Stimulated activated naive B cell treated with anti-CD40 and anti-IgM and Interleukin-4, amounts not matched to agents 10 μg/mL and 1 μg/mL and 100 μg/mL, for 72 hours (primary cell): ENCODE data around the gene TXLNB.

Source experiments
- ATAC-seq, 2 donors: fragments of 150-1000 bp; cut with Tn5 transposase; replicated peaks; 2 replicates each; pipeline ENCODE4 v1.10.0; 2021; ENCODE audit warnings: moderate library complexity in 1 of 2
- DNase-seq: peaks from one replicate; pipeline ENCODE4 v3.0.0; 2021
- H3K27ac Mint-ChIP-seq: one replicate; pipeline ENCODE4 v1.8.0; 2022; ENCODE audit warnings: mild to moderate bottlenecking, mixed read lengths
- H3K27me3 Mint-ChIP-seq, 2 donors: one replicate each; pipeline ENCODE4 v1.8.0; 2022; ENCODE audit warnings: mixed read lengths in 2 of 2
- H3K36me3 Mint-ChIP-seq, 2 donors: one replicate each; pipeline ENCODE4 v1.8.0; 2022; ENCODE audit warnings: mixed read lengths in 2 of 2, mild to moderate bottlenecking in 1 of 2
- H3K4me1 Mint-ChIP-seq, 2 donors: one replicate each; pipeline ENCODE4 v1.8.0; 2022; ENCODE audit warnings: mixed read lengths in 2 of 2, mild to moderate bottlenecking in 1 of 2
- H3K4me3 Mint-ChIP-seq, 2 donors: one replicate each; pipeline ENCODE4 v1.8.0; 2022; ENCODE audit warnings: mild to moderate bottlenecking in 2 of 2, mixed read lengths in 2 of 2, moderate library complexity in 1 of 2
- H3K9me3 Mint-ChIP-seq, 2 donors: one replicate each; pipeline ENCODE4 v1.8.0; 2022; ENCODE audit warnings: mixed read lengths in 2 of 2, mild to moderate bottlenecking in 1 of 2

TXLNB gene

DNA sequence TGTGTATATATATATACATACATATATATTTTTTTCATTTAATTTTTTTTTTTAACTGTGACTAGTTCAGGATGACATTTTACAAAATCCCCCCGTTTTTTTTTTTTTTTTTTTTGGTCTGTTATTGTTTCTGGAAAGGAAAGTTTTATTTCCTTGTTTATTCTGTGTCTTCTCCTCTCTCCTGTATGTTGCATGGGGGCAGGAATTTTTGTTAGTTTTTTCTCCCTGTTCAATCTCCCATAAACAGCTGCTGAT lies 32.4 kb upstream of the TXLNB start:
- Mint-ChIP-seq H3K4me1 (peaks cover 28 to 41% of the 10 kb centered on the region in 2 donors), H3K9me3 (peaks cover 4 to 5% of the 10 kb centered on the region in 2 donors), H3K36me3 (peaks cover 1 to 11% of the 10 kb centered on the region in 2 donors), H3K27me3 (no peaks in the 10 kb centered on the region), H3K4me3 (peak overlapping the region; percentile 48 to 56), H3K27ac (peak overlapping the region; percentile 42)
- DNase-seq (no peak), ATAC-seq (no peak)

DNA sequence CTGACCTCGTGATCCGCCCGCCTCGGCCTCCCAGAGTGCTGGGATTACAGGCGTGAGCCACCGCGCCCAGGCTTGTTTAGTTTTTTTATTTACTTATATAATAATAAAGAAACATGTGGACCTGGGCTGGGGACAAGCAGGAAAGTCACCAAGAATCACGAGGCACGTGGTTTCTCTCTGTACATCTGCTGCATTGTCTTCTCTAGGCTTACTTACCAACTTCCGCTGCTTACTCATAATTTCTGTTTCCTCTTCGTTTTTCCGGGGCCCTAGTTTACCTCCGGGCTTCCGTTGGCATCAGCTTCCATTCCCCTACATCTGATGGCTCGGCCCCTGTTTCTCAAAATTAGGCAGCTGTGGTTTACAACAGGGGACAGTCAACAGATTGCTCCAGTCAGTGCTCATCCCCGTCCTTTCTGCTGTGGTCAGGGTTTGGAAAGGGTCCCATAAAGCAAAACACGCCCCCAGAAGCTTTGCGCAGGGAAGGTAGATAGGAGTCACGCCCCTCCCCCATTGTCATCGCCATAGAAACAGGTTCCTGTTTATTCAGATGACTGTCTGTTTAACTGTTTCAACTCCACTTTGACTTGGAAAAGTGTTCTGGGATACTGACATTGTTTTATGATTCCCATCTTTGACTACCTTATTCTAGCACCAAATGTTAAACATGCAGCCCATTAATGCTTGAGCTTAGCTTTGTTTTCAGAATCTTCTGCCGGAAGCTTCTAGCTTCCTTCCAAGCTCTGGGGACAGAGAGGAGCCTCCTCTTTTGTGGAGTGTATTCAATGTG lies 31.9 kb upstream of the TXLNB start:
- Mint-ChIP-seq H3K27ac (peak overlapping the region; percentile 90), H3K9me3 (peaks cover 3 to 5% of the 10 kb centered on the region in 2 donors), H3K4me1 (peaks cover 27 to 38% of the 10 kb centered on the region in 2 donors), H3K36me3 (peaks cover 1 to 11% of the 10 kb centered on the region in 2 donors), H3K27me3 (no peaks in the 10 kb centered on the region), H3K4me3 (peak overlapping the region; percentile 81 to 83)
- ATAC-seq (peak; percentile 75 to 77), DNase-seq (peak; percentile 65)

GRCh38 chr6:139320081-139320480 lies 28.3 kb upstream of the TXLNB start:
- Mint-ChIP-seq H3K4me3 (no peak overlapping the region), H3K27ac (no peak overlapping the region), H3K27me3 (no peaks in the 10 kb centered on the region), H3K4me1 (peaks cover 19 to 24% of the 10 kb centered on the region in 2 donors), H3K9me3 (peaks cover 0 to 5% of the 10 kb centered on the region in 2 donors), H3K36me3 (peaks cover 0 to 8% of the 10 kb centered on the region in 2 donors)
- ATAC-seq (no peak), DNase-seq (no peak)

- no peak for DNase-seq
- H3K36me3 Mint-ChIP-seq = no peaks in the 10 kb centered on the region
- no peaks in the 10 kb centered on the region for H3K27me3 Mint-ChIP-seq
- H3K9me3 Mint-ChIP-seq = no peaks in the 10 kb centered on the region
- H3K4me1 Mint-ChIP-seq = peaks cover 5 to 11% of the 10 kb centered on the region in 2 donors
- no peak for ATAC-seq
- H3K27ac Mint-ChIP-seq = peak overlapping the region; percentile 59
- no peak overlapping the region for H3K4me3 Mint-ChIP-seq
Measured at GRCh38 chr6:139316622-139317317, 25.0 kb upstream of the TXLNB start.

- ATAC-seq (no peak), DNase-seq (no peak)
- H3K4me3 Mint-ChIP-seq = no peak overlapping the region
- H3K4me1 Mint-ChIP-seq = peaks cover 12 to 22% of the 10 kb centered on the region in 2 donors
- H3K27ac Mint-ChIP-seq = no peak overlapping the region
- H3K36me3 Mint-ChIP-seq = no peaks in the 10 kb centered on the region
- H3K27me3 Mint-ChIP-seq = no peaks in the 10 kb centered on the region
- H3K9me3 Mint-ChIP-seq = no peaks in the 10 kb centered on the region
Measured at GRCh38 chr6:139313784-139314545, 22.2 kb upstream of the TXLNB start.

DNA sequence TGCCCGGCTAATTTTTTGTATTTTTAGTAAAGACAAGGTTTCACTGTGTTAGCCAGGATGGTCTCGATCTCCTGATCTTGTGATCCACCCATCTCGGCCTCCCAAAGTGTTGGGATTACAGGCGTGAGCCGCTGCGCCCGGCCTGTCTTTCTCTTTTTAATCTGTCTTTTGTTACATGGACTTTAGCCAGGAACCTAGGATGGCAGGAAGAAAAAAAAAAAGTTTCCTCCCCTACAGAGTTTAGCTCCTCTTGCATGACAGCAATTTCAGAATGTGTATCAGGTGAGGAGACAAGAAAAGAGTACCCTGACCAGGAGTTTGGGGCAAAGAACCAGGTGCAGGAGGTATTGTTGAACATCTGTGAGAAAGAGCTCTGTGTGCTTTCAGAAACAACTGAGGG lies 21.4 kb upstream of the TXLNB start:
- ATAC-seq = no peak
- DNase-seq = no peak
- Mint-ChIP-seq H3K36me3 (no peaks in the 10 kb centered on the region), H3K27me3 (no peaks in the 10 kb centered on the region), H3K4me1 (peaks cover 18 to 29% of the 10 kb centered on the region in 2 donors), H3K27ac (peak overlapping the region; percentile 44), H3K4me3 (no peak overlapping the region), H3K9me3 (no peaks in the 10 kb centered on the region)

DNA sequence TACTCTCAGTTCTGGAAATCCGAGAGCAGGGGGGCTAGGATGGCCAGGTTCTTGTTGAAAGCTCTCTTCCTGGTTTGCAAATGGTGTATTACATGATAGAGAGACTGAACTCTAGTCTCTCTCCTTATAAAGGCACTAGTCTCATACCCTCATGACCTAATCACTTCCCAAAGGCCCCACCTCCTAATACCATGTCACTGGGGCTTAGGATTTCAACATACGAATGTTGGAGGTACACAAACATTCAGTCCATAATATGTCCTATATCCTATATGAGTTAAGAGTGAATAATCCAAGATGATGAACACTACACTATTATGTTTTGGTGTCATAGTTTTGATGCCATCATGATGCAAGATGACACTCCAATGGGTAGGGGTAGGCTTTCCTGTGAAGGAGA lies 20.0 kb upstream of the TXLNB start:
- H3K36me3 Mint-ChIP-seq = no peaks in the 10 kb centered on the region
- no peak overlapping the region for H3K4me3 Mint-ChIP-seq

GRCh38 chr6:139308936-139309603 lies 17.3 kb upstream of the TXLNB start:
- H3K27me3 Mint-ChIP-seq = no peaks in the 10 kb centered on the region
- ATAC-seq = no peak
- no peak for DNase-seq
- H3K4me1 Mint-ChIP-seq = peaks cover 26 to 41% of the 10 kb centered on the region in 2 donors
- H3K27ac Mint-ChIP-seq = peak overlapping the region; percentile 91
- H3K9me3 Mint-ChIP-seq = no peaks in the 10 kb centered on the region
- H3K36me3 Mint-ChIP-seq = no peaks in the 10 kb centered on the region
- H3K4me3 Mint-ChIP-seq = peak overlapping the region; percentile 58 to 65

More for the DNA sequence above, 20.0 kb upstream of the TXLNB start:
- Mint-ChIP-seq H3K27ac (no peak overlapping the region), H3K4me1 (peaks cover 22 to 34% of the 10 kb centered on the region in 2 donors), H3K27me3 (no peaks in the 10 kb centered on the region), H3K9me3 (no peaks in the 10 kb centered on the region)
- ATAC-seq = no peak
- no peak for DNase-seq

- Mint-ChIP-seq H3K4me1 (peaks cover 26 to 41% of the 10 kb centered on the region in 2 donors), H3K9me3 (no peaks in the 10 kb centered on the region), H3K36me3 (no peaks in the 10 kb centered on the region), H3K27ac (peak overlapping the region; percentile 91), H3K27me3 (no peaks in the 10 kb centered on the region), H3K4me3 (peak overlapping the region; percentile 58 to 65)
- peak; percentile 99 for ATAC-seq
- no peak for DNase-seq
Measured at GRCh38 chr6:139308286-139308916, 16.6 kb upstream of the TXLNB start.

GRCh38 chr6:139306291-139306981 lies 14.6 kb upstream of the TXLNB start:
- Mint-ChIP-seq H3K36me3 (no peaks in the 10 kb centered on the region), H3K4me3 (no peak overlapping the region), H3K27ac (no peak overlapping the region), H3K9me3 (no peaks in the 10 kb centered on the region), H3K4me1 (peaks cover 26 to 41% of the 10 kb centered on the region in 2 donors), H3K27me3 (no peaks in the 10 kb centered on the region)
- DNase-seq = no peak
- no peak for ATAC-seq

- no peak for DNase-seq
- no peak overlapping the region for H3K4me3 Mint-ChIP-seq
Measured at GRCh38 chr6:139303185-139303584, 11.4 kb upstream of the TXLNB start.

DNA sequence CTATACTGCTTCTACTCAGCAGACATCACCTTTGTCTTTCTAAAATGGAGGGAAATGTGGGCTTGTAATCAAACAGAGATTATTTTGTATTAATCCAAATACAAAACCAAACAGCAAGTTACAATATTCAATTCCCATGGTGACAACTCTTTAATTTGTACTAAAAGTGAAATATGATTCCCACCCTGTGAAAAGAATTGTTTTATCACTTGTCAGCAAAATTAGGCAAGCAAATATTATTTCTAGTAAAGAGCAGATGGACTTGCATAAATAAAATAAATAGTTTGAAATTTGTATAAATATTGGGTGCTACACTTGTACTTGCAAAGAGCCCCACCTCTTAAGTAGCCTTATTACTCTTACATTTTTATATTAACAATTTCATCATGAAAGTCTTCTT lies 6.1 kb upstream of the TXLNB start:
- ATAC-seq = no peak
- peaks cover 23 to 41% of the 10 kb centered on the region in 2 donors for H3K4me1 Mint-ChIP-seq

More at GRCh38 chr6:139303185-139303584, 11.4 kb upstream of the TXLNB start:
- no peak for ATAC-seq
- Mint-ChIP-seq H3K27ac (no peak overlapping the region), H3K9me3 (no peaks in the 10 kb centered on the region), H3K36me3 (peaks cover 0 to 2% of the 10 kb centered on the region in 2 donors), H3K27me3 (no peaks in the 10 kb centered on the region), H3K4me1 (peaks cover 14 to 26% of the 10 kb centered on the region in 2 donors)

DNA sequence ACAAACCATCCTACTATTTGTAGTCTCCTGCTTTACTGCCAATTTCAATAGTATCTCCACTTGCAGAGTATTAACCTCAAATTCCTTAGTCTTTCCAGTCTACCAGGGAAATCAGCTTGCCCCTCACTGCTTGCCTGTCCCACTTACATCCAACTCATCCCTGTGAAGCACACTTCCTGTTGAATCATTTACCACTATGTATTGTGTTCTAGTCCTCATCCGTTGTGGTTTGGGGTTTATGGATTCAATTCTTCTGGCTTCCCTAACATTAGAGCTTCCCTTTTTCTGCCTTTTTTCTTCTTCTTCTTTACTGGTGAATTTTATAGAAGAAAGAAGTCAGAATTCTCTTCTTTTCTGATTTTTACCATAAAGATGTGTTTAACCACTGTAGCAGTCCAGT lies 5.1 kb upstream of the TXLNB start:
- Mint-ChIP-seq H3K36me3 (peaks cover 0 to 4% of the 10 kb centered on the region in 2 donors), H3K4me3 (no peak overlapping the region), H3K9me3 (no peaks in the 10 kb centered on the region), H3K4me1 (peaks cover 32 to 51% of the 10 kb centered on the region in 2 donors), H3K27me3 (no peaks in the 10 kb centered on the region), H3K27ac (peak overlapping the region; percentile 39)
- ATAC-seq = no peak
- no peak for DNase-seq

More for the DNA sequence above, 6.1 kb upstream of the TXLNB start:
- no peak overlapping the region for H3K4me3 Mint-ChIP-seq
- no peak overlapping the region for H3K27ac Mint-ChIP-seq
- H3K9me3 Mint-ChIP-seq = no peaks in the 10 kb centered on the region
- no peak for DNase-seq
- H3K36me3 Mint-ChIP-seq = peaks cover 0 to 4% of the 10 kb centered on the region in 2 donors
- no peaks in the 10 kb centered on the region for H3K27me3 Mint-ChIP-seq
